ENCODE data around the gene ADIPOR2.

DNA sequence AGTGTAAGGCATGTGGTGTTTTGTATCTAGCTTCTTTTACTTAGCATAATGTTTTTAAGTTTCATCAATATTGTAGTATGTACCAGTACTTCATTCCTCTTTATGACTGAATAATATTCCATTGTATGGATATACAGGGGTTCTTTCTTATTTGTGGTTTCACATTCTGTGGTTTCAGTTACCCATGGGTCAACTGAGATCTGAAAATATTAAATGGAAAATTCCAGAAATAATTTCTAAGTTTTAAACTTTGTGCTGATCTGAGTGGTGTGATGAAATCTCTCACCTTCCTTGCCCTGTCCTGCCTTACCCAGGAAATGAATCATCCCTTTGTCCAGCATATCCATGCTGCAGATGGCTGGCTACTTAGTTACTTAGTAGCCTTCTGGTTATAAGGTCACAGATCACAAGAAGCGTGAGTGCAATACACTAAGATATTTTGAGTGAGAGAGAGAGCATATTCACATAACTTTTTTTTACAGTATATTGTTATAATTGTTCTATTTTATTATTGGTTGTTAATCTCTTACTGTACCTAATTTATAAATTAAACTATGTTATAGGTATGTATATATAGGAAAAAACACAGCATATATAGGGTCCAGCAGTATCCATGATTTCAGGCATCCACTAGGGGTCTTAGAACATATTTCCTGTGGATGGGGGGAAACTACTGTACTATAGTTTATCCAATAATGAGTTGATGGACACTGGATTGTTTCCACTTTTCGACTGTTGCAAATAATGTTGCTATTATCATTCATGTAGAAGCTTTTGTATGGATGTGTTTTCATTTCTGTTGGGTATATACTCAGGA, 69.9 kb downstream of the ADIPOR2 start:
- TF ChIP-seq CTCF (IDR thresholded peaks at IDR 0.05) (no peak), POLR2A (IDR thresholded peaks at IDR 0.05) (no peak)

Measured in testis (tissue), 2 donors.